ENCODE results near the gene CEP131.

CEP131 gene

GRCh38 chr17:81197409-81197795 lies 25.4 kb downstream of the CEP131 start:
- DNase-seq, result no peak

GRCh38 chr17:81196505-81197408 lies 26.0 kb downstream of the CEP131 start:
- no peak for DNase-seq

GRCh38 chr17:81195941-81196495 lies 26.7 kb downstream of the CEP131 start:
- no peak for DNase-seq

GRCh38 chr17:81194941-81195901 lies 27.5 kb downstream of the CEP131 start:
- DNase-seq, result no peak

- no peak for DNase-seq
Measured at GRCh38 chr17:81194225-81194760, 28.5 kb downstream of the CEP131 start.

GRCh38 chr17:81193470-81194224 lies 29.1 kb downstream of the CEP131 start:
- no peak for DNase-seq

- DNase-seq, result no peak
Measured at GRCh38 chr17:81193051-81193410, 29.7 kb downstream of the CEP131 start.

GRCh38 chr17:81192386-81193050 lies 30.2 kb downstream of the CEP131 start:
- no peak for DNase-seq

- no peak for DNase-seq
Measured at GRCh38 chr17:81191646-81192045, 31.1 kb downstream of the CEP131 start.

GRCh38 chr17:81191116-81191515 lies 31.6 kb downstream of the CEP131 start:
- no peak for DNase-seq

- DNase-seq, result no peak
Measured at GRCh38 chr17:81190591-81190990, 32.2 kb downstream of the CEP131 start.

GRCh38 chr17:81189670-81190530 lies 32.9 kb downstream of the CEP131 start:
- DNase-seq, result no peak

GRCh38 chr17:81189016-81189415 lies 33.7 kb downstream of the CEP131 start:
- DNase-seq, result no peak

- no peak for DNase-seq
Measured at GRCh38 chr17:81188491-81188840, 34.3 kb downstream of the CEP131 start.

GRCh38 chr17:81187586-81188490 lies 34.9 kb downstream of the CEP131 start:
- DNase-seq, result no peak

GRCh38 chr17:81187120-81187519 lies 35.6 kb downstream of the CEP131 start:
- DNase-seq, result no peak

GRCh38 chr17:81186203-81186602 lies 36.6 kb downstream of the CEP131 start:
- no peak for DNase-seq

GRCh38 chr17:81184555-81184954 lies 38.2 kb downstream of the CEP131 start:
- DNase-seq, result no peak

GRCh38 chr17:81183807-81184206 lies 39.0 kb downstream of the CEP131 start:
- DNase-seq, result no peak

GRCh38 chr17:81183316-81183715 lies 39.4 kb downstream of the CEP131 start:
- DNase-seq, result no peak
